K562 (cell line): ENCODE results near the gene CPEB1. TPM values are rescaled to one million over a fixed set of nuclear protein-coding genes. Genes with fewer than 3 reads are reported as not detected.

Experiments
- CCNT2 ChIP-seq: IDR thresholded peaks from 2 replicates; pipeline ENCODE4 v1.6.1; 2011; ENCODE audit warnings: borderline replicate concordance, low read depth, mild to moderate bottlenecking, moderate library complexity, mixed read lengths, low read length; ENCODE audit not compliant: insufficient read length; ENCODE audit errors: extremely low read depth
- CEBPZ ChIP-seq: fragments of 150-350 bp; IDR thresholded peaks from 2 replicates; pipeline ENCODE4 v1.6.1; 2014; ENCODE audit warnings: low read depth, mild to moderate bottlenecking, low read length, borderline replicate concordance
- FOXJ2 ChIP-seq: fragments of 200-800 bp; sonication (Bioruptor generic); IDR thresholded peaks from 2 replicates; pipeline ENCODE4 v1.6.1; 2016; ENCODE audit warnings: missing genetic modification characterization, missing compliant biosample characterization
- HCFC1 ChIP-seq: IDR thresholded peaks from 2 replicates; pipeline ENCODE4 v1.6.1; 2012; ENCODE audit warnings: low read depth, low read length, improper control_type of control experiment
- MAZ ChIP-seq, 2 experiments: fragments of 450-650 bp in 1 of 2; sonication (generic) in 1 of 2; formaldehyde crosslinking; IDR thresholded peaks in 1 of 2; conservative IDR thresholded peaks in 1 of 2; 2 replicates each; pipeline versions ENCODE4 v1.4.0 to v1.5.0; 2020; ENCODE audit warnings: mild to moderate bottlenecking in 1 of 2, missing genetic modification reagents in 1 of 2
- MTA3 ChIP-seq: fragments of 450-650 bp; formaldehyde crosslinking; IDR thresholded peaks from 2 replicates; pipeline ENCODE4 v1.6.1; 2017; ENCODE audit warnings: mild to moderate bottlenecking, borderline replicate concordance
- NCOA6 ChIP-seq: fragments of 450-650 bp; IDR thresholded peaks from 2 replicates; pipeline ENCODE4 v1.6.1; 2017; ENCODE audit warnings: mild to moderate bottlenecking
- NFIC ChIP-seq: fragments of 450-650 bp; IDR thresholded peaks from 2 replicates; pipeline ENCODE4 v1.6.1; 2017; ENCODE audit warnings: mild to moderate bottlenecking, inconsistent platforms
- NFRKB ChIP-seq: fragments of 450-650 bp; IDR thresholded peaks from 2 replicates; pipeline ENCODE4 v1.6.1; 2016; ENCODE audit warnings: low read depth
- NR2C2 ChIP-seq, 2 experiments: fragments of 200-800 bp in 1 of 2; sonication (Bioruptor generic) in 1 of 2; sonication (generic) in 1 of 2; formaldehyde crosslinking in 1 of 2; IDR thresholded peaks; 2 replicates each; pipeline versions ENCODE4 v1.6.1 to v1.8.0; 2016 to 2022; ENCODE audit warnings: mild to moderate bottlenecking in 1 of 2, missing compliant biosample characterization in 1 of 2, missing genetic modification characterization in 1 of 2, missing genetic modification reagents in 1 of 2
- RERE ChIP-seq: sonication (generic); formaldehyde crosslinking; IDR thresholded peaks from 2 replicates; pipeline ENCODE4 v1.8.0; 2023; ENCODE audit warnings: missing genetic modification reagents, mild to moderate bottlenecking, borderline replicate concordance
- RHOXF2B ChIP-seq: fragments of 250-450 bp; sonication (Bioruptor Pico); conservative IDR thresholded peaks from 2 replicates; pipeline ENCODE4 v1.5.1; 2021
- TEAD1 ChIP-seq, 2 experiments: fragments of 450-650 bp in 1 of 2; sonication (generic) in 1 of 2; formaldehyde crosslinking; IDR thresholded peaks; 2 replicates each; pipeline versions ENCODE4 v1.4.0 to v1.8.0; 2020 to 2022; ENCODE audit warnings: mild to moderate bottlenecking in 2 of 2, missing genetic modification reagents in 1 of 2
- TSC22D4 ChIP-seq: fragments of 450-650 bp; IDR thresholded peaks from 2 replicates; pipeline ENCODE4 v1.6.1; 2016; ENCODE audit warnings: missing genetic modification characterization, missing biosample characterization, control low read depth
- ZNF354B ChIP-seq: fragments of 250-450 bp; sonication (Bioruptor Pico); IDR thresholded peaks from 2 replicates; pipeline ENCODE4 v1.4.0; 2020
- polyA plus RNA-seq, 8 experiments: library from polyadenylated mRNA; depleted of rRNA in 4 of 8; stranded (reverse) in 5 of 8; unstranded in 3 of 8; fragments of >200 nt; fragmentation: Nextera tagmentation in 2 of 8; fragmentation: Illumina TruSeq in 1 of 8; extraction: Ambion mirVana in 2 of 8; extraction: Trizol in 1 of 8; gene quantifications; 2 replicates each; pipeline versions ENCODE4 v1.2.1 to v1.2.3, GENCODE V29; 2011 to 2014; ENCODE audit warnings: inconsistent platforms in 1 of 8, missing spikeins in 1 of 8
- total RNA-seq, 7 experiments: library from RNA; depleted of rRNA in 6 of 7; stranded (reverse); fragments of >200 nt in 6 of 7; fragmentation: Illumina TruSeq in 2 of 7; extraction: Trizol in 2 of 7; gene quantifications; 2 replicates each; pipeline versions ENCODE4 v1.2.1 to v1.2.3, GENCODE V29; 2011 to 2021; ENCODE audit warnings: low replicate concordance in 1 of 7
- TF ChIP-seq, protein P1 (sequence below): fragments of 450-650 bp; formaldehyde crosslinking; IDR thresholded peaks from 2 replicates; pipeline ENCODE4 v1.4.0; 2020; ENCODE audit warnings: mild to moderate bottlenecking, moderate library complexity

CPEB1 gene
- total and polyA plus RNA-seq, 9 of the 15 experiments (the other 6 are each of a cell fraction or from before 2014, with no cell fraction given) = 2.2 to 13.4 (median 9.7) TPM

DNA sequence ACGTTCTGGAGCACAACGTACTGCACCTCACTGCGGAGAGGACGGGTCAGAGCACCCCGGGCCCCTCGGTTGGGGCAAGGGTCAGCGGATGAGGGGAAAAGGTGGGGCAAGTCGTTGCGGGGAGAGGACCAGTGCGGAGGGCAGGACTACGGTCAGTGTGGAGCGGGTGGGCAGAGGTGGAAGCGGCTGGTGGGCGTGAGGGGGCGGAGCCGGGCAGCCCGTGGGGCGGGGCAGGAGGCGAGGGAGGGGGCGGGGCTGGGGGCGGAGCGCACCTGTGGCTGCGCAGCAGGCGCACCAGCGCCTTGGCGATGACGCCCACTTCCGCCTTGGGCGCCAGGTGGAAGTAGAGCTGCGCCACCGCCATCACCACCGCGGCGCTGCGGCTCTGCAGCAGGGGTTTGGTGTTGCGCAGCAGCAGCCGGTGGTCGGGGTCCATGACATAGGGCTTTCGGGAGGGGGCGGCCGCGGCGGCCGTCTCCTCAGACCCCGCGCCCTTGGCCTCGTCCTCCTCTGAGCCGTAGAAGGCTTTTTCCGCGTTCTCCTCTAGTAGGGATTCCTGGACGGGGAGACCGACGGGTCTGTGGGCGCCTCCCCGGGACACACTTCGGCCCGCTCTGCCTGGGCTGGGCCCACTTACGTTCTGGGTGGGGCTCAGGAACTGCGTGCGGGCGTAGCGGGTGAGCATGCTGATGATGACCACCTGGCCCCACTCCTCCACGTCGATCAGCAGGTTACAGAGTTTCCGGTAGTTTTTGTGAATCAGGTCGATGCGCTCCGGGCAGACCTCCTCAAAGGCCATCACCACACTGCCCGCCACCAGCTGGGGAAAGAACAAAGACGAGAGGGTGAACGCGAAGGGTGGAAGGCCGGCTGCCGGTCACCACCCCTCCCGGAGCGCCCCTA is 33.3 kb upstream of the CPEB1 start (continued):
- no peak for TF ChIP-seq CEBPZ
- TF ChIP-seq HCFC1 = peak; percentile 20; the same call in 1 of the 2 replicates
- no peak for TF ChIP-seq RHOXF2B (CRISPR knock-in tag)
- TF ChIP-seq NFRKB = peak; percentile 68; the same call in 1 of the 2 replicates
- peak; percentile 38 to 78; a peak in 2 of 4 replicates for TF ChIP-seq MAZ (CRISPR knock-in tag; conservative IDR thresholded peaks at IDR 0.05 in 1 of 2, IDR thresholded peaks at IDR 0.05 in 1 of 2)
- TF ChIP-seq FOXJ2 (tag) = no peak
- no peak for TF ChIP-seq TEAD1 (CRISPR knock-in tag; IDR thresholded peaks at IDR 0.05)
- TF ChIP-seq MTA3 = peak; percentile 86; the same call in 1 of the 2 replicates
- no peak for TF ChIP-seq ZNF354B (CRISPR knock-in tag)
- peak; percentile 52 for TF ChIP-seq CCNT2
- TF ChIP-seq, protein P1, sequence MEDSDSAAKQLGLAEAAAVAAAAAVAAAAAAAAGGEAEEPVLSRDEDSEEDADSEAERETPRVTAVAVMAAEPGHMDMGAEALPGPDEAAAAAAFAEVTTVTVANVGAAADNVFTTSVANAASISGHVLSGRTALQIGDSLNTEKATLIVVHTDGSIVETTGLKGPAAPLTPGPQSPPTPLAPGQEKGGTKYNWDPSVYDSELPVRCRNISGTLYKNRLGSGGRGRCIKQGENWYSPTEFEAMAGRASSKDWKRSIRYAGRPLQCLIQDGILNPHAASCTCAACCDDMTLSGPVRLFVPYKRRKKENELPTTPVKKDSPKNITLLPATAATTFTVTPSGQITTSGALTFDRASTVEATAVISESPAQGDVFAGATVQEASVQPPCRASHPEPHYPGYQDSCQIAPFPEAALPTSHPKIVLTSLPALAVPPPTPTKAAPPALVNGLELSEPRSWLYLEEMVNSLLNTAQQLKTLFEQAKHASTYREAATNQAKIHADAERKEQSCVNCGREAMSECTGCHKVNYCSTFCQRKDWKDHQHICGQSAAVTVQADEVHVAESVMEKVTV (CRISPR knock-in tag) = no peak
- no peak for TF ChIP-seq NR2C2 (CRISPR knock-in tag; IDR thresholded peaks at IDR 0.05)
- peak; percentile 26 for TF ChIP-seq NR2C2 (tag; IDR thresholded peaks at IDR 0.05)
- TF ChIP-seq NCOA6 = peak; percentile 92
- TF ChIP-seq NFIC = peak; percentile 61
- TF ChIP-seq RERE = no peak
- no peak for TF ChIP-seq TSC22D4 (tag)
